GM13977 (cell line): Measurements from ENCODE around the gene DCUN1D4.
"Not testable (repeated sequence)": the region's sequence is repeated elsewhere in the genome, so short reads cannot be mapped to it uniquely, and the experiment has no call there.

ENCODE experiments used
- DNase-seq: peaks from one replicate; pipeline ENCODE4 v3.0.0; 2012; ENCODE audit warnings: low spot score
- in situ Hi-C: fragments of 300-500 bp; cut with MboI; formaldehyde crosslinking; loops from one replicate; pipeline ENCODE4 v1.12.0; 2022; ENCODE audit warnings: low sequenced_read_pairs, low pct_unique_long_range_greater_than_20kb, mixed read lengths, inconsistent platforms; ENCODE audit not compliant: unreplicated experiment
- TF ChIP-seq, protein P1 (sequence below): IDR thresholded peaks from 2 replicates; pipeline ENCODE4 v1.5.1; 2012; ENCODE audit warnings: mild to moderate bottlenecking, control low read depth; ENCODE audit not compliant: insufficient read depth; ENCODE audit errors: extremely low read depth, missing control alignments

DCUN1D4 gene

DNA sequence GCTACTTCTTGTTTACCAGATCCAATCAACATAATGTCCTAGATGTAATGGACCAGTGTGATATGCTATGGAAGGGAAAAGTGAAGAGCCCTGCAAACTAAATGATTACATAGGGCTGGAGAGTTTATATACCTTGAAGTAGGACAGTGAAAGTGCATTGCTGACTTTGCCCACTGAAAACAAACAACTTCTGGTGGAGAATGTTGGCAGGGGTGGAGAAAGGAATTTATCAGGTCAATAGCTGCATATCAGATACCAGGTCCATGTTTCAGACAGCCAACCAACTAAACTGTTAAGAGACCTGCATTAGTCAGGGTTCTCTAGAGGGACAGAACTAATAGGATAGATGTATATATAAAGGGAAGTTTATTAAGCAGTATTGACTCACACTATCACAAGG, 82.4 kb downstream of the DCUN1D4 start:
- in situ Hi-C loops = no loop called here
- TF ChIP-seq, protein P1, sequence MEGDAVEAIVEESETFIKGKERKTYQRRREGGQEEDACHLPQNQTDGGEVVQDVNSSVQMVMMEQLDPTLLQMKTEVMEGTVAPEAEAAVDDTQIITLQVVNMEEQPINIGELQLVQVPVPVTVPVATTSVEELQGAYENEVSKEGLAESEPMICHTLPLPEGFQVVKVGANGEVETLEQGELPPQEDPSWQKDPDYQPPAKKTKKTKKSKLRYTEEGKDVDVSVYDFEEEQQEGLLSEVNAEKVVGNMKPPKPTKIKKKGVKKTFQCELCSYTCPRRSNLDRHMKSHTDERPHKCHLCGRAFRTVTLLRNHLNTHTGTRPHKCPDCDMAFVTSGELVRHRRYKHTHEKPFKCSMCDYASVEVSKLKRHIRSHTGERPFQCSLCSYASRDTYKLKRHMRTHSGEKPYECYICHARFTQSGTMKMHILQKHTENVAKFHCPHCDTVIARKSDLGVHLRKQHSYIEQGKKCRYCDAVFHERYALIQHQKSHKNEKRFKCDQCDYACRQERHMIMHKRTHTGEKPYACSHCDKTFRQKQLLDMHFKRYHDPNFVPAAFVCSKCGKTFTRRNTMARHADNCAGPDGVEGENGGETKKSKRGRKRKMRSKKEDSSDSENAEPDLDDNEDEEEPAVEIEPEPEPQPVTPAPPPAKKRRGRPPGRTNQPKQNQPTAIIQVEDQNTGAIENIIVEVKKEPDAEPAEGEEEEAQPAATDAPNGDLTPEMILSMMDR = no peak
- DNase-seq = no peak

DNA sequence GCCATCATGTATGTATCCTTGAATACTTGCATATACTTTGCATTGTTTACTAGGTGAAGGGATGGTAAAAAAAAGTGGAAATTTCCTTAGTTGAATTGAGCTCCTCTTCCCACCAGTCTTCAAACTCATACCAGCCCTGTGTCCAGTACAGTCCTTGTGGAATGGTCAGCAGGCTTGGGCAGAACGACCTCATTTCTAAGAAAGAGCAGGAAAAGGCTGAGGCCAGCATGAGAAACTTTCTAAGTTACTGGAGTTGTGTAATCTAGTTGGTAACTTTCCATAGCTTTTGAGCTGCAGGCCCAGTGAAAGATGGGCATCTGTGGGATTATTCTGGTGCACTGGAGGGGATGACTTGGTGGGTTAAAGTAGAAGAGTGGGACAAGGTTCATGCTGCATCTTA, 87.6 kb downstream of the DCUN1D4 start:
- in situ Hi-C loops = no loop called here

DNA sequence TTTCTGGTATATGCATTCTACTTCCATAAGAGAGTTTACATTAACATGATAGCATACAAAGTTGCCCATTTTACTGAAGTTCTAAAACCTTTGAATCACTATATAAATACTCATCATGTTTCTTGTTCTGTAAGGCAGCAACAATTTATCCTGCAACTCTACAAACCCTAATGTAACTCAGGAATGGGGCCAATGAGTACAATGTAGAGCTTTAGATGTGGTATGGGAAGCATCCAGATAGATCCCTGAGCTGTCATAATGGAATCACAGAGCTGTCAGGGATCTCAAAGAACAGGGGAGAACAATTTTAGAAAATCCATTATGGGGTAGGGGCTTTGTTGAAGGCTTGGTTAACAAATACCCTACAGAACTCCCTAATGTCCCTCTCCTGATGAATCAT, 88.5 kb downstream of the DCUN1D4 start:
- in situ Hi-C loops = no loop called here
- DNase-seq = no peak
- TF ChIP-seq, protein P1 = no peak

More for the DNA sequence above, 87.6 kb downstream of the DCUN1D4 start:
- no peak for DNase-seq
- TF ChIP-seq, protein P1 = no peak

DNA sequence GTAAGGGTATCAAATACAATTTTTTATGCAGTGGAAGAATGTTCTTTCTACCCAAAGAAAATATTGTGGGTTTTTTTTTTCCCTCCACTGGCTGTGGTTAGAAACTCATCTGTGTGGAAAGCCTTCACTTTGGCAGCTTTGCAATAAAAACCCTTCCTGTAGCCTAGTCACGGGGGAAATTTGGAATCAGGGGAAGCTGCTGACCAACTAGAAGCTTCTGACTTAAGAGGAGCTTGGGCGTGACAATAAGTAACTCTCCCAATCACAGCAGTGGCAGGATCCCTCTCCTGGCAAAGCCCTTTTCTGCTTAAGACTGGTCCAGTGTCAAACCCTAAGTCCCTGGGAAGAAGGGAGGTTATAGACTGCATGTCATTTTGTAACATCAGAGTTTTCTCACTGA, 89.3 kb downstream of the DCUN1D4 start:
- in situ Hi-C loops = no loop called here
- TF ChIP-seq, protein P1 = no peak
- DNase-seq = no peak

DNA sequence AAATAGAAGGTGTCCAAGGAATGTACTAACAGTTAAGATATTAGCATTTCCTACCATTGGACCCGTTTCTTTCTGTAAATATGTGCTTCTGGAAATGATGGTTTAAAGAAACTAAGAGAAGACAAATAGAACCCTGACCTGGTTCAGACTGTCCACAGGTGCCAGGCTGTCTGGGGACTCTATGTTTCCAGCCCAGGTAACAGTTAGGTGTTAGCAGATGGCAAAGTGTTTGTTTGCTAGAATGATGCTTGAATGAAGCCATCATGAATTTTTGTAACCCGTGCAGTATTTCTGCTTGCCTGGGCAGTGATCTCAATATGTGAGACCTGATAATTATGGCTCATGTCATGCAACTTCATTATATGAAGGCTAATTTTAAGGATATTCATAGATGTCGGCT, 89.7 kb downstream of the DCUN1D4 start:
- in situ Hi-C loops = no loop called here
- no peak for DNase-seq
- TF ChIP-seq, protein P1 = no peak

DNA sequence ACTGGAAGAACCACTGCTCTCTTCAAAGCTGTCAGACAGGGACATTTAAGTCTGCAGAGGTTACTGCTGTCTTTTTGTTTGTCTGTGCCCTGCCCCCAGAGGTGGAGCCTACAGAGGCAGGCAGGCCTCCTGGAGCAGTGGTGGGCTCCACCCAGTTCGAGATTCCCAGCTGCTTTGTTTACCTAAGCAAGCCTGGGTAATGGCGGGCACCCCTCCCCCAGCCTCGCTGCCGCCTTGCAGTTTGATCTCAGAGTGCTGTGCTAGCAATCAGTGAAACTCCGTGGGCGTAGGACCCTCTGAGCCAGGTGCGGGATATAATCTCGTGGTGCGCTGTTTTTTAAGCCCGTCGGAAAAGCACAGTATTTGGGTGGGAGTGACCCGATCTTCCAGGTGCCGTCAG, 97.5 kb downstream of the DCUN1D4 start:
- DNase-seq, in situ Hi-C loops: not testable (repeated sequence)

DNA sequence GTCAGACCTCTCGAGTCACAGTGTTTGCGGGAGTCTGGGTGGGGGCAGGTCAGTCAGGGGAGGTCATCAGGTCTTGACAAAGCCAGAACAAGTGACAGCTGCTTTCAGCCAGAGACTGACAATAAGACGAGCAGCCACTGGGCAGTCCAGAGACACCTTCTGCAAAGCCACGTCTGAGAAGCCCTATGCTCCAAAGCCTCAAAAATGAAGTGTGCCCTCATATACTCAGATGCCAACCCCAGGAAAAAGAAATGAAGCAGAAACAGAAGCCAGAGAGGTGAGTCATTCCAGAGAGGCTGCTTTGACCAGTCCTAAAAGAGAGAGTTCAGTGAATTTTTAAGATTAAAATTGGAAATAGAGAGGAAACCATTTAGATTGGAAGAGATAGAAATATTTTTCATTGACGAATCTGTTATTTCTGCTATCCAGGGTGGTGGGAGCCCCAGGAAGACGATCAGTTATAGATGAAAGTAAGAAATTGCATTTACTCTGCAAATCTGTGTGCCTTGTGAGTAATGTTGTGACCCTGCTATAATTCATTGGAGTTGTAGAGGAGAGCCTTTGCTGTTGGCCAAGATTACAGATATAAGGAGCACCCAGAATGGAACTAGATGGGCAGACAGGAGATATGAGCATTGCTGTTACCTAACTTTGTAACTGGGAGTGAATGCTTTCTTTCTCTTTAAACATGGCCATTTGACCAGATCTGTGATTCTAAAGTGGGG, 99.3 kb downstream of the DCUN1D4 start:
- in situ Hi-C loops = no loop called here
- TF ChIP-seq, protein P1 = no peak
- DNase-seq = no peak
